ENCODE measurements around the gene PRKG1.

Gene PRKG1

DNA sequence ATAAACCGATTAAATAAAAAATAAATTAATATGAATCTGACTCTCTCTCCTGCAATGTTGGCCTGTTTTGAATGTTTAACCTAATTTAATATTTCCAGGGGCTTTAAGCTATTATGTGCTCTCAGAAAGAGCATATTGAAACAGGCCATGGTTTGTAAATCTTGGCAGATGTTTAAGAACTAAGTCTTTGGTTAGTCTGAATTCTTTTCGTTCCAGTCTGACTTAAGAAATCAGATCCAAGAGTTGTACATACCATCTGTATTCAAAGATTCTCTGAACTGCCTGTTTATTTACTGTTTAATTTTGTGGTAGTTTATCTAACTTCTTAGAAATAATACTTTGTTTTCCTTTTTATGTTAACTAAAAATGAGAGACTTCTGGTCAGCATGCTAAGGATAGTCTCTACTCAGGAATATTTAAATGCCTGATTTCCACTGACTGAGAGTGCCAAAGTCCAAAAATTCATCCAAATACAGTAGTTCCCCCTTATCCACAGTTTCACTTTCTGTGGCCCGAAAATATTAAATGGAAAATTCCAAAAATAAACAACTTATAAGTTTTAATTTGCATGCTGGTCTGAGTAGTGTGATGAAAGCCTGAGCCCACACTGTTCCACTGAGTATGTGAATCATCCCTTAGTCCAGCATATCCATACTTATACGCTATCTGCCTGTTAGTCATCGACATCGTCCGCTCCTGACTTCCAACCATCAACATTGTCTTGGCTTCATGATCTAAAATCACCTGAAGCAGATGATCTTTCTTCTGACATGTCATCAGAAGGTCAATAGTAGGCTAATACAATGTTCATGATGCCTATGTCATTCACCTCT, 863.2 kb downstream of the PRKG1 start:
- H3K27me3 Mint-ChIP-seq, result no peaks in the 10 kb centered on the region
- no peaks in the 10 kb centered on the region for H3K9me3 Mint-ChIP-seq
- no peak for ATAC-seq (ENCODE audit: low read depth)
- H3K36me3 Mint-ChIP-seq, result no peaks in the 10 kb centered on the region
- H3K4me3 Mint-ChIP-seq, result no peak overlapping the region
- no peak overlapping the region for H3K27ac Mint-ChIP-seq
- no peak for DNase-seq (ENCODE audit: low spot score in 2 of 2)
- H3K4me1 Mint-ChIP-seq, result no peaks in the 10 kb centered on the region

DNA sequence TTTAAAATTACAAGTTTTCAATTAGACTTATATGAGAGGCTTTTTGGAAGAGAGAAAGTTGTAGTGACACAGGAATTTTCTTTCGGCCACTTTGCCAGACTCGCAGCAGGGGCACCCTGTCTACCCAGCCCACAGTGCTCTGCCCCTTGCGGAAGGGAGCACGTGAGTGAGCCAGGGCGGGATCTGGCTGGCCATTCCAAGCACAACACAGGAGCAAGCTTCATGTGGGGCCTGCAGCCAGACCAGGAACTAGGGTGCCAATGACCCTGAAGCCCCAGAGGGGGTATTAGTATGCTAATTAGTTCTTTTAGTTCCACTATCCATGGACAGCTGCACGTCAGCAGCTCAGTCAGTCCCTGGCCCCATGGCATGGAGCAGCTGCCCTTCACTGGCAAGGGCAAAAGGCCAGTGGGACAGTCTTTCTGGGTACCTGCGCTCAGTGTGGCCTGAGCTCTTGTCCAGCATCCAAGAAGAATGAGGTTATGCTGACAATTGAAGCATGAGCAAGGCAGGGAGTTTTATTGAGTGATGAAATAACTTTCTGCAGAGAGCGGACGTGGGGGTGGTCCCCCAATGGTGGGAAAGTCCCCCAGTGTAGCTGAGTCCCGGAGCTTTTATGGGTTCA, 876.2 kb downstream of the PRKG1 start:
- H3K27ac Mint-ChIP-seq, result no peak overlapping the region
- no peaks in the 10 kb centered on the region for H3K36me3 Mint-ChIP-seq
- no peaks in the 10 kb centered on the region for H3K4me1 Mint-ChIP-seq
- peaks cover 2% of the 10 kb centered on the region for H3K9me3 Mint-ChIP-seq
- DNase-seq (ENCODE audit: low spot score in 2 of 2) (no peak), ATAC-seq (ENCODE audit: low read depth) (no peak)
- no peak overlapping the region for H3K4me3 Mint-ChIP-seq
- peaks cover 2% of the 10 kb centered on the region for H3K27me3 Mint-ChIP-seq

DNA sequence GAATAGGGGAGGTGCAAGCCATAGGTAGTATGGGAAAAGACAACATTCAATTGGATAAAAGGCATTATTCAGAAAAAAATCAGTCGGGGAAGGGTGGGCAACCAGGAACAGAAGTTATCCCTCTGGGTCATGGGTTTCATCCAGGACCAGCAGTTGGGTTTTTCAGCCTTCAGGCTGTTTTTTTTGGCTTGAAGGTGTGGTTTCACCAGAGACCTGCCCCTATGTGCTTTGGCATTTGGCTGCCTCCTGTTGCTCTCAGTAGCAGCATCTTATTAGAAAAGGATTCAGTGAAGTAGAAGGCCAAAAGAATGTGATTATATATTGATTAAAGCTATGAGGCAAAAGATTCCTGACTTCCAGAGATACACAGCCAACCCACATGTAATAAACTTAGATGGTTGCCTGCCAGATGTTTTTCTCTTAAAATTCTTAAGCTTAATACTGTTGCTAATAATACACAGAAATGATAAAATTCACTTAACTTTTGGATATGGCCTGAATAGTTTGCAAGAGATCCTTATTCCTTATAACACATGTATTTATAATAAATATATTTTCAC, 876.8 kb downstream of the PRKG1 start:
- ATAC-seq (ENCODE audit: low read depth), result no peak
- Mint-ChIP-seq H3K4me1 (no peaks in the 10 kb centered on the region), H3K9me3 (peaks cover under 1% of the 10 kb centered on the region)

DNA sequence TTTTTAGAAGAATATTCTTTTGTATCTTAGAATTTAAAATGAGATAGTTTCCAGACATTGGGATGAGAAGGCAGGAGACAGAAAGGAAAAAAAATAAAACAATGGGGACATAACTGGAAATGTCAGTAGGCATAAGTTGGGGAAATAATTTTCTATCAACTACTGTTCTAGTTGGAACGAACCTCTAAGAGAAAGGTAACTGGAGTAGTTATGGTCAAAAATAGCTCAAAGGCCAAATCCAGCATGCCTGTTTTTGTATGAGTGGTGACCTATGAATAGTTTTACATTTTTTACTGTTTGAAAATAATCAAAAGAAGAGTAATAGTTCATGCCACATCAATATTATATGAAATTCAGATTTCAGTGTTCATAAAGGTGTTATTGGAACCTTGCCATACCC, 877.3 kb downstream of the PRKG1 start:
- H3K4me3 Mint-ChIP-seq, result no peak overlapping the region
- ATAC-seq (ENCODE audit: low read depth) (no peak), DNase-seq (ENCODE audit: low spot score in 2 of 2) (no peak)
- no peaks in the 10 kb centered on the region for H3K36me3 Mint-ChIP-seq
- H3K4me1 Mint-ChIP-seq, result no peaks in the 10 kb centered on the region
- no peaks in the 10 kb centered on the region for H3K27me3 Mint-ChIP-seq
- no peaks in the 10 kb centered on the region for H3K9me3 Mint-ChIP-seq
- no peak overlapping the region for H3K27ac Mint-ChIP-seq

More for the DNA sequence above, 876.8 kb downstream of the PRKG1 start:
- Mint-ChIP-seq H3K27me3 (peaks cover under 1% of the 10 kb centered on the region), H3K36me3 (no peaks in the 10 kb centered on the region), H3K4me3 (no peak overlapping the region), H3K27ac (no peak overlapping the region)
- DNase-seq (ENCODE audit: low spot score in 2 of 2), result no peak

DNA sequence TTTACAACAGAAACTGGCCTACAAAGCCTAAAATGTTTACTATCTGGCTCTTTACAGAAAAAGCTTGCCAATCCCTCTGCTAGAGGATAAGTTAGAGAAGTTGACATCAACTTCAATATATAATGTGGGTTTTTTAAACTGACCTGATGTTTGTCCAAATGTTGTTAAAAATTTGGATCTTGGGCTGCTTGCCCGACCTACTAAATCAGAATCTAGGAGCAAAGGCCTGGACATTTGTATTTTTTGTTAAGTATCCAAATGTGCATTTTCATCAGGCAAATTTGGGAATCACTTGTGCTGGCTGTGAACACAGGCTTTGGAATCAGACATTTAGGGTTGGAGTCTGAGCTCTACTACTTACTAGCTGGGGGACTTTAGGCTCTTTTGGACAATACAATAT, 877.8 kb downstream of the PRKG1 start:
- Mint-ChIP-seq H3K36me3 (no peaks in the 10 kb centered on the region), H3K27me3 (no peaks in the 10 kb centered on the region), H3K9me3 (no peaks in the 10 kb centered on the region), H3K4me3 (no peak overlapping the region), H3K27ac (no peak overlapping the region), H3K4me1 (no peaks in the 10 kb centered on the region)
- ATAC-seq (ENCODE audit: low read depth) (no peak), DNase-seq (ENCODE audit: low spot score in 2 of 2) (no peak)

DNA sequence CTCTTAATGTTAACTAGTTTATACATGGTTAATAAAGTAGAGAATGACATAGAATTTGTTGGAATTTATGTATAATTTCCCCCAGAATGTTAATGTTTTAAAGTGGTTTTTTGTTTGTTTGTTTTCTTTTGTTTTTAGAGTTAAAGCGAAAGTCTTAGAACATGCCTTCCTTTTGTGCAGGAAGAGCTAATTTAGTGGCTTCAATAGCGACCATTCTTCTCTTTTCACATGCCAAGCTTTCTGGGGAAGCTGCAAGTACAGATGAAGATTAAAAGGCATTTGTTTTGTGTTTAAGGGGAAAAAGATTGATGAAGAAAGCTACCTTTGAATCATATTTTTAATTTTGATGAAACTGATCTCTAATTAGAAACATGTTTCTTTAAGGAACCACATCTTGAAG, 881.4 kb downstream of the PRKG1 start:
- DNase-seq (ENCODE audit: low spot score in 2 of 2), result no peak
- no peaks in the 10 kb centered on the region for H3K4me1 Mint-ChIP-seq
- H3K36me3 Mint-ChIP-seq, result no peaks in the 10 kb centered on the region

DNA sequence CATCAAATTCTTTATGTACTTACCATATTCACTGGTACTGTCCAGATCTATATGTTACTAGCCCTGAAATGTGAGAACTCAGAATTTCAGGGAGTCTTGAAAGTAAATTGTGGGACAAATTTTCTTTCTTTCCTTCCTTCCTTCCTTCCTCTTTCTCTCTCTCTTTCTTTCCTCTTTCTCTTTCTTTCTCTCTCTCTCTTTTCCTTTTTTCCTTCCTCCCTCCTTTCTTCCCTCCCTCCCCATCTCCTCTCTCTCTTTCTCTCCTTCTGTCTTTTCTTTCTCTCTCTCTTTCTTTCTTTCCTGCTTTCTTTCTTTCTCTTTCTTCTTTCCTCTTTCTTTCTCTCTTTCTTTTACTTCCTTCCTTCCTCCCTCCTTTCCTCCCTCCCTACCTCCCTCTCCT, 882.5 kb downstream of the PRKG1 start:
- Mint-ChIP-seq H3K9me3 (no peaks in the 10 kb centered on the region), H3K36me3 (no peaks in the 10 kb centered on the region)
- no peak for ATAC-seq (ENCODE audit: low read depth)

More for the DNA sequence above, 881.4 kb downstream of the PRKG1 start:
- Mint-ChIP-seq H3K27ac (no peak overlapping the region), H3K4me3 (no peak overlapping the region), H3K9me3 (no peaks in the 10 kb centered on the region), H3K27me3 (no peaks in the 10 kb centered on the region)
- ATAC-seq (ENCODE audit: low read depth), result no peak

DNA sequence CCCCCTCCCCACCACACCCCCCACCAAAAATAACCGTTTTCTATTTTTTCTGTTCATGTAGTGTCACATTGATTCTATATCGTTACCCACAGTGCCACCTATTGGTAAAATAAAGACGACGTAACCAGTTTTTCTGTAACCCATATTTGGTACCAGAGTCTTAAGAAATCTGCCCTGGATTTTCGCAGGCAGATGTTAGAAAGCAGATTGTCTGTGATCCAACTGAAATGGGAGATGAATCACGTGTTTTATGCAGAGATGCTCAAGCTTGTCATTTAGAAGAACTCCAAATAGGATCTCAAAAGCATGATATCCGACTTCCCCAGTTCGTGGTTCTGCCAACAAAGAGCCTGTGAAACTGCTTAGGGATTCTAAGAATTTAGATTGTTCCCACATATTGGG, 886.2 kb downstream of the PRKG1 start:
- Mint-ChIP-seq H3K27ac (no peak overlapping the region), H3K4me1 (no peaks in the 10 kb centered on the region), H3K4me3 (no peak overlapping the region), H3K9me3 (no peaks in the 10 kb centered on the region), H3K36me3 (no peaks in the 10 kb centered on the region), H3K27me3 (peaks cover 2% of the 10 kb centered on the region)
- DNase-seq (ENCODE audit: low spot score in 2 of 2) (no peak), ATAC-seq (ENCODE audit: low read depth) (no peak)

More for the DNA sequence above, 882.5 kb downstream of the PRKG1 start:
- Mint-ChIP-seq H3K27ac (no peak overlapping the region), H3K4me1 (no peaks in the 10 kb centered on the region), H3K27me3 (peaks cover 2% of the 10 kb centered on the region), H3K4me3 (no peak overlapping the region)
- no peak for DNase-seq (ENCODE audit: low spot score in 2 of 2)

DNA sequence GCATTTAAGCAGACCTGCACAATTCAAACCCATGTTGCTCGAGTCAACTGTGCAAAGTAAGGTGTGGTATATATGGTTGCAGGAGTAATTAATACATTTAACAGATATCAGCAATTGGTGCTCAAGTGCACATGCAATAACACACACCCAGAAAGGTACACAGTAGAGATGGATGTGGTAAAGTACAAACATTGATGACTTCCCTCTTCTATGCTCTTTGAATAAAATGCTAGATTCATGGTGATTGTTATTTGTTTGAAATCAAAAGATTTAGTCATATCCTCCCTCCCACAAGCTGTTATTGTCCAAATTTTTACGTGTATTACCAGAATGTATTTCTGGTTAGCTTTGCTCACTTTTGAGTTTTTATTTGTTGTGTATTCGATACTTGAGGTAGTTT, 887.1 kb downstream of the PRKG1 start:
- Mint-ChIP-seq H3K27me3 (peaks cover 2% of the 10 kb centered on the region), H3K4me3 (no peak overlapping the region), H3K9me3 (no peaks in the 10 kb centered on the region), H3K4me1 (no peaks in the 10 kb centered on the region), H3K27ac (no peak overlapping the region), H3K36me3 (no peaks in the 10 kb centered on the region)
- DNase-seq (ENCODE audit: low spot score in 2 of 2), result no peak
- ATAC-seq (ENCODE audit: low read depth), result no peak

DNA sequence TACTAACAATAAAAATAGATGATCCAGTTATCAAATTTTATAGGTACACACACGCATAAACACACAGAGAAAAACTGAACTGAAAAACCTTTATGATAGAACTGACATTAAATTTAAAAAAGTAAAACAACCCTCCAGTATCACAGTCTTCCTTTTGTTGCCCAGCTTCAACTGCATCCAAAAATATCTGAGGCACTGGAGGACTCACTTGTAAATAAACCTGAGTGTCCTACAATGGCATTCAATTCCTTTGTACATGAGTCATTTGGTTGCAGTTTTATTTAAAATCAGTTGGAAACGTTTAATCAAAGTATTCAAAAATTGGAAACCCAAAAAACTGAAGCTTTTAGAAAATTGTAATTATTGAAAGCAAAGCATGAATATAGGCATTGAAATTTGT, 890.3 kb downstream of the PRKG1 start:
- H3K4me1 Mint-ChIP-seq, result no peaks in the 10 kb centered on the region
- no peaks in the 10 kb centered on the region for H3K9me3 Mint-ChIP-seq
- DNase-seq (ENCODE audit: low spot score in 2 of 2) (no peak), ATAC-seq (ENCODE audit: low read depth) (no peak)
- no peaks in the 10 kb centered on the region for H3K36me3 Mint-ChIP-seq
- peaks cover 2% of the 10 kb centered on the region for H3K27me3 Mint-ChIP-seq
- H3K4me3 Mint-ChIP-seq, result no peak overlapping the region
- no peak overlapping the region for H3K27ac Mint-ChIP-seq

DNA sequence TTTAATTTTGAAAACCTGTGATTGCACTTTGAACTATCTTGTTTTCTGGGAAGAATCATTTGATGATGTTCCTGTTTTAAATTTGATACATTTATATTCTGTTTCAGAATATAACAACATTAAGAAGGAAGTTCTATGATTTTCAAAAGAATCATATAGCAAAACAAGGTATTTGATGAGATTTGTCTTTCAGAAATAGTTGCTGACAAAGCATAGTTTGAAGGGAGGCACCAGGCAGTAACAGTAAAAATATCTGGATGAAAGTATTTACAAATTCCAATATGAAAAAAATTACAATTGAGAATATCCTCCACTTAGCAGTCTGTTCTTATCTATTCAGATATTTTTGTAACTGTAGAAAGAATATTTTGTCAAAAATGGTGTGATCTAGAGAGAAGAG, 891.2 kb downstream of the PRKG1 start:
- DNase-seq (ENCODE audit: low spot score in 2 of 2), result no peak
- ATAC-seq (ENCODE audit: low read depth), result no peak
- no peak overlapping the region for H3K27ac Mint-ChIP-seq
- no peaks in the 10 kb centered on the region for H3K4me1 Mint-ChIP-seq
- no peaks in the 10 kb centered on the region for H3K9me3 Mint-ChIP-seq
- H3K4me3 Mint-ChIP-seq, result no peak overlapping the region
- H3K27me3 Mint-ChIP-seq, result peaks cover 2% of the 10 kb centered on the region
- H3K36me3 Mint-ChIP-seq, result no peaks in the 10 kb centered on the region

DNA sequence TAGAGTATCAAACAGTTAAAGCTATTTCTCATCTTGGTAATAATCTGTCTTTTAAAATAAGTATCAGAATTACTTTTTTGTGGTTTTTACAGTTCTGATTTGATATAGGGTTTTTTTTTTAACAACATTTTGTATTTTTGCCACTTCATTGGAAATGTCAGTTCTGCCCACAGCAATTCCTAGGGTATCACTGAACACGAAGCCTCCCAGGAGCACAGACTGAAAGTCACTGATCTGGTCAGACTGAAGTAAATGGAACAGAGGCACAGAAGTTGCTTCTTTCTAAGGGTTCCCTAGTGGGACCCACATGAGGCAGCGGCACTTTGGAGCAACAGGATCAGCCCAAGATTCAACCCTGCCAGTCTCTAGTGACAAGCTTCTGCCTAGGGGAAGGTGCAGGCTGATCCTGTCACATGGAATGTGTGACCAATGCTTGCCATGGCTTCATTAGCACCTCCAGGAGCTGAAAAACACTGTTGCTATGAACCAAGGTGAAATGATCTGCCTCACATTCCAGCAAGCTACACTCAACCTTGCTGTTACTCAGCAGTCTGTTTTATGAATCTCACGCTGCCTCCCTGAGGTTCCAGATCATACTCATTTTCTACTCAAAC, 898.6 kb downstream of the PRKG1 start:
- Mint-ChIP-seq H3K36me3 (no peaks in the 10 kb centered on the region), H3K4me3 (no peak overlapping the region), H3K4me1 (no peaks in the 10 kb centered on the region), H3K27me3 (no peaks in the 10 kb centered on the region), H3K27ac (no peak overlapping the region), H3K9me3 (no peaks in the 10 kb centered on the region)
- DNase-seq (ENCODE audit: low spot score in 2 of 2) (no peak), ATAC-seq (ENCODE audit: low read depth) (no peak)

DNA sequence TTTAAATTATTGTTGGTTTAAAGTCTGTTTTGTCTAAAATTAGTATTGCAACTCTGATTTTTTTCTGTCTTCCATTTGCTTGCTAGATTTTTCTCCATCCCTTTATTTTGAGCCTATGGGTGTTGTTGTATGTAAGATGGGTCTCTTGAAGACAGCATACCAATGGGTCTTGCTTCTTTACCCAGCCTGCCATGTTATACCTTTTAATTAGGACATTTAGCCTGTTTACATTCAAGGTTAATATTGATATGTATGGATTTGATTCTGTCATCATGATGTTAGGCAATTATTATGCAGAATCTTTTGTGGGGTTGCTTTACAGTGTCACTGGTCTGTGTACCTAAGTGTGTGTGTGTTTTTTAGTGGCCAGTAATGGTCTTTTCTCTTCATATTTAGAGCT, 906.5 kb downstream of the PRKG1 start:
- no peaks in the 10 kb centered on the region for H3K36me3 Mint-ChIP-seq
- H3K4me1 Mint-ChIP-seq, result no peaks in the 10 kb centered on the region
- ATAC-seq (ENCODE audit: low read depth) (no peak), DNase-seq (ENCODE audit: low spot score in 2 of 2) (no peak)
- peaks cover 9% of the 10 kb centered on the region for H3K9me3 Mint-ChIP-seq
- no peak overlapping the region for H3K4me3 Mint-ChIP-seq
- no peaks in the 10 kb centered on the region for H3K27me3 Mint-ChIP-seq
- H3K27ac Mint-ChIP-seq, result no peak overlapping the region

DNA sequence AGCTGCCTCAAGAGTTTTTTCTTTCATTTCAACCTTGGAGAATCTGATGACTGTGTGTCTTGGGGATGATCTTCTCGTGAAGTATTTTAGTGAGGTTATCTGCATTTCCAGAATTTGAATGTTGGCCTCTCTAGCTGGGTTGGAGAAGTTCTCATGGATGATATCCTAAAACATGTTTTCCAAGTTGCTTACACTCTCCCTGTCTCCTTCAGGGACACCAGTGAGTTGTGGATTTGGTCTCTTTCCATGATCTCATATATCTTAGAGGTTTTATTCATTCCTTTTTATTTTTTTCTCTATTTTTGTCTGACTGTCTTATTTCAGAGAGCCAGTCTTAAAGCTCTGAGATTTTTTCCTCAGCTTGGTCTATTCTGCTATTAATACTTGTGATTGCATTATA, 907.4 kb downstream of the PRKG1 start:
- Mint-ChIP-seq H3K36me3 (no peaks in the 10 kb centered on the region), H3K9me3 (peaks cover 9% of the 10 kb centered on the region), H3K4me3 (no peak overlapping the region), H3K27ac (no peak overlapping the region), H3K4me1 (no peaks in the 10 kb centered on the region), H3K27me3 (no peaks in the 10 kb centered on the region)
- no peak for ATAC-seq (ENCODE audit: low read depth)
- DNase-seq (ENCODE audit: low spot score in 2 of 2), result no peak
